OCI-LY7 (cell line): ENCODE data around the gene GPX6. TPM values are rescaled to one million over a fixed set of nuclear protein-coding genes. Genes with fewer than 3 reads are reported as not detected.
"Not testable (repeated sequence)": the region's sequence is repeated elsewhere in the genome, so short reads cannot be mapped to it uniquely, and the experiment has no call there.

Source experiments
- BruUV-seq: library from RNA; stranded (reverse); fragments of 400-500 nt; replicated peaks from 2 replicates; lab custom pipeline; 2021; lab: Mats Ljungman, UMichigan
- CTCF ChIA-PET: fragments of 300-600 bp; sonication (Branson Sonifier 250); formaldehyde crosslinking; loops from one replicate; lab custom pipeline; 2022; ENCODE audit warnings: antibody characterized with exemption; ENCODE audit not compliant: unreplicated experiment; lab: Charles Lee
- POLR2A ChIA-PET: fragments of 300-600 bp; sonication (Branson Sonifier 250); formaldehyde crosslinking; loops from one replicate; lab custom pipeline; 2022; ENCODE audit warnings: antibody characterized with exemption; lab: Charles Lee
- DNase-seq: peaks from one replicate; pipeline ENCODE4 v3.0.0-alpha.2; 2015; ENCODE audit warnings: low spot score
- H2AFZ ChIP-seq: fragments of 200-600 bp; sonication (generic), shearing (Covaris generic); 2 replicates; pipeline ENCODE4 v1.6.1; 2014; ENCODE audit warnings: mild to moderate bottlenecking, antibody characterized with exemption, low read length, moderate library complexity
- H3K27ac ChIP-seq: fragments of 200-600 bp; sonication (generic); 2 replicates; pipeline ENCODE4 v1.5.1; 2014; ENCODE audit warnings: mixed run types, low read depth, mild to moderate bottlenecking, moderate library complexity, low read length, inconsistent platforms; ENCODE audit not compliant: poor library complexity, severe bottlenecking
- H3K36me3 ChIP-seq: fragments of 200-600 bp; sonication (generic); 2 replicates; pipeline ENCODE4 v1.6.1; 2014; ENCODE audit warnings: mild to moderate bottlenecking, antibody characterized with exemption, low read length, moderate library complexity, mixed read lengths; ENCODE audit not compliant: insufficient read depth
- H3K4me1 ChIP-seq: fragments of 200-600 bp; sonication (generic); 2 replicates; pipeline ENCODE4 v1.5.1; 2014; ENCODE audit warnings: mild to moderate bottlenecking, low read length; ENCODE audit not compliant: insufficient read depth, poor library complexity, severe bottlenecking
- H3K4me2 ChIP-seq: fragments of 200-600 bp; sonication (generic); 2 replicates; pipeline ENCODE4 v1.6.1; 2014; ENCODE audit warnings: mild to moderate bottlenecking, low read length
- H3K4me3 ChIP-seq: fragments of 200-600 bp; sonication (generic); 2 replicates; pipeline ENCODE4 v1.5.1; 2014; ENCODE audit warnings: mild to moderate bottlenecking, low read depth, low read length; ENCODE audit not compliant: poor library complexity, severe bottlenecking
- H3K79me2 ChIP-seq: fragments of 200-600 bp; sonication (generic); 2 replicates; pipeline ENCODE4 v1.6.1; 2016; ENCODE audit warnings: low read depth, mild to moderate bottlenecking, low read length, moderate library complexity, mixed read lengths; ENCODE audit not compliant: insufficient read depth
- H3K9me2 ChIP-seq: fragments of 200-600 bp; sonication (generic); 2 replicates; pipeline ENCODE4 v1.6.1; 2016; ENCODE audit warnings: mild to moderate bottlenecking, low read length, mixed read lengths; ENCODE audit not compliant: insufficient read depth
- H3K9me3 ChIP-seq: fragments of 200-600 bp; sonication (generic); 2 replicates; pipeline ENCODE4 v1.6.1; 2014; ENCODE audit warnings: mild to moderate bottlenecking, mixed run types, low read length, mixed read lengths
- H4K20me1 ChIP-seq: fragments of 200-600 bp; sonication (generic); 2 replicates; pipeline ENCODE4 v1.6.1; 2014; ENCODE audit warnings: mild to moderate bottlenecking, antibody characterized with exemption, low read length, moderate library complexity, mixed read lengths; ENCODE audit not compliant: insufficient read depth
- EZH2phosphoT487 ChIP-seq: fragments of 200-600 bp; sonication (generic); IDR thresholded peaks from 2 replicates; pipeline ENCODE4 v1.6.1; 2018; ENCODE audit warnings: low read depth, borderline replicate concordance, mild to moderate bottlenecking, mixed run types, antibody characterized with exemption, low read length, moderate library complexity, mixed read lengths
- intact Hi-C: fragments of 100-400 bp; cut with micrococcal nuclease; formaldehyde crosslinking; loops from one replicate; pipeline ENCODE4 v1.10.0; 2022; ENCODE audit not compliant: unreplicated experiment
- total RNA-seq, 2 experiments: library from RNA; depleted of rRNA in 1 of 2; stranded (reverse); fragments of >200 nt in 1 of 2; shearing (Covaris generic) in 1 of 2; gene quantifications; 2 replicates each; pipeline ENCODE4 v1.2.3, GENCODE V29; 2014 to 2022
- TF ChIP-seq, protein P1 (sequence below): fragments of 200-600 bp; sonication (generic); conservative IDR thresholded peaks from 2 replicates; pipeline ENCODE4 v1.5.1; 2014; ENCODE audit warnings: mild to moderate bottlenecking, antibody characterized with exemption, low read length, moderate library complexity, mixed read lengths

The GPX6 gene
- total RNA-seq, 2 experiments from 2014 or later: not detected

DNA sequence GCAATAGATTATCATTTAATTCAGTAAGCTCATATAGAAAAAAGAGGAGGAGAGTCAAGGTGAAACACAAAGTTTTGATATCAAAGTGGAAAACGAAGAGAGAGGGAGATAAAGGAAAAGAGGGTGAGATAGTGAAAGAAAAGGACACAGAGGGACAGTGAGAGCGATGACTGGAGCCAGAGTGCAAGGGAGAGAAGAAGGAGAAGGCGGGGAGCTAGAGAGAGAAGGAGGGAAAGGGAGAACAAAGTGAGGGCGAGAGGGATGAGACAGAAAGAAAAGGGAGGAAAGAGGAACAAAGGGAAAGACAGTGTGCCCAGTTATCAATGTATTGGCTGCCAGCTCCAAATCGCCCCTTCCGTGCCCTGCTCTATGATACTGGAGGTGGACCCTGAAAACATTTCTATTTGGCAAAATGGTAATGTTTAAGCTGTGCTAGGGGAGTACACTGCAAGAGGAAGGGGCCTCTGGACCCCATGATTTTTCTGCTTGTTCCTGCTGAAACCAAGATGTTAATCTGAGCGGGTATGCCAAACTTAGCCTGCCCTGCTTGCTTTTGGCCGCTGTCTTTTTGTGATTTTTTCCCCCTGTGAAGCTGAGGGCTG is 37.9 kb upstream of the GPX6 start:
- intact Hi-C loops: no loop called here
- no peak overlapping the region for H2AFZ ChIP-seq
- DNase-seq: no peak
- H3K79me2 ChIP-seq: no peaks in the 10 kb centered on the region
- no peak overlapping the region for H3K4me2 ChIP-seq
- H3K27ac ChIP-seq: no peak overlapping the region
- no peaks in the 10 kb centered on the region for H4K20me1 ChIP-seq
- no peaks in the 10 kb centered on the region for H3K9me2 ChIP-seq
- no peaks in the 10 kb centered on the region for H3K9me3 ChIP-seq
- TF ChIP-seq EZH2phosphoT487: no peak
- TF ChIP-seq, protein P1, sequence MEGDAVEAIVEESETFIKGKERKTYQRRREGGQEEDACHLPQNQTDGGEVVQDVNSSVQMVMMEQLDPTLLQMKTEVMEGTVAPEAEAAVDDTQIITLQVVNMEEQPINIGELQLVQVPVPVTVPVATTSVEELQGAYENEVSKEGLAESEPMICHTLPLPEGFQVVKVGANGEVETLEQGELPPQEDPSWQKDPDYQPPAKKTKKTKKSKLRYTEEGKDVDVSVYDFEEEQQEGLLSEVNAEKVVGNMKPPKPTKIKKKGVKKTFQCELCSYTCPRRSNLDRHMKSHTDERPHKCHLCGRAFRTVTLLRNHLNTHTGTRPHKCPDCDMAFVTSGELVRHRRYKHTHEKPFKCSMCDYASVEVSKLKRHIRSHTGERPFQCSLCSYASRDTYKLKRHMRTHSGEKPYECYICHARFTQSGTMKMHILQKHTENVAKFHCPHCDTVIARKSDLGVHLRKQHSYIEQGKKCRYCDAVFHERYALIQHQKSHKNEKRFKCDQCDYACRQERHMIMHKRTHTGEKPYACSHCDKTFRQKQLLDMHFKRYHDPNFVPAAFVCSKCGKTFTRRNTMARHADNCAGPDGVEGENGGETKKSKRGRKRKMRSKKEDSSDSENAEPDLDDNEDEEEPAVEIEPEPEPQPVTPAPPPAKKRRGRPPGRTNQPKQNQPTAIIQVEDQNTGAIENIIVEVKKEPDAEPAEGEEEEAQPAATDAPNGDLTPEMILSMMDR: no peak
- POLR2A ChIA-PET: interaction anchor here (0.9 kb wide), 1 partner anchor 18 kb away, joined by 3 read pairs; no protein-coding TSS in a partner anchor
- CTCF ChIA-PET: no interaction called here
- BruUV-seq: no TSS peak
- no peaks in the 10 kb centered on the region for H3K4me1 ChIP-seq
- H3K4me3 ChIP-seq: no peak overlapping the region
- no peaks in the 10 kb centered on the region for H3K36me3 ChIP-seq

DNA sequence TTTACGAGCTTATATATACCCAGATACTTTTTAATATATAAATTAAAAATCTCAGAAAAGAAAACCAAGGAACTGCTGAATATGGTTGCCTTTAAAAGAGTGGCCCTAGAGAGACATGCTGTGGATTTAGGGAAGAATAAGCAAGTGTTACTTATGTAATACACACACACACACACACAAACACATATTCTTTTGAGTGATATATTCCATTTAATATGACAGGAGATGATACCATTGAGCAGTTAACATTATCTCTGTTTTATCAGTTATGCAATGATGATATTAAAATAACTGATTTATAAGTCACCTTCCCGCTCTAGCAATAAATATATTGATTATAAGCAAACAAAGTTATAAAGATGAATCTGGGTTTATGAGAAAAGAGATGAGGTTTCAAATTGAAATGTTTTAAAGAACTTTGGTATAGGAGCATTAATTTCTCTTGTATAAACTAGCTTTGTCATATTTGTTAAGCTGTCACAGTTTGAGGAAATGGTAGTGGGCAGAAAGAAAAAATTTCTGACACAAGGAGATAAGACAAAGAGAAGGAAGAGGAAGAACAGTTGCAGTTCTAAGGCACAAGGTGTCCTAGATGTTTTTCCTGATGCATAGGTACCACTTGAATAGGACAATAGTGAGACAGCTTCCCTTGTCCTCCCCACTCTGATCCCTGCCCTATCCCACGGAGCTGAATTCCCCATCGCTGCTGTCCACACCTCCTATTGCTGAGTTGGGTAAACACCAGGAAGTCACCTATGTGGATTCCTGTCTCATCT is 36.5 kb upstream of the GPX6 start:
- Histone ChIP-seq H3K4me2 (no peak overlapping the region), H3K9me2 (no peaks in the 10 kb centered on the region), H3K9me3 (no peaks in the 10 kb centered on the region), H2AFZ (no peak overlapping the region), H3K79me2 (no peaks in the 10 kb centered on the region), H4K20me1 (no peaks in the 10 kb centered on the region), H3K36me3 (no peaks in the 10 kb centered on the region), H3K4me1 (no peaks in the 10 kb centered on the region), H3K27ac (no peak overlapping the region), H3K4me3 (no peak overlapping the region)
- BruUV-seq: no TSS peak
- CTCF ChIA-PET: no interaction called here
- intact Hi-C loops: no loop called here
- POLR2A ChIA-PET: interaction anchor here (0.6 to 1.4 kb wide), 2 partner anchors 10 to 28 kb away, joined by 3 to 4 read pairs; no protein-coding TSS in a partner anchor
- DNase-seq: no peak
- TF ChIP-seq, protein P1: no peak
- no peak for TF ChIP-seq EZH2phosphoT487

DNA sequence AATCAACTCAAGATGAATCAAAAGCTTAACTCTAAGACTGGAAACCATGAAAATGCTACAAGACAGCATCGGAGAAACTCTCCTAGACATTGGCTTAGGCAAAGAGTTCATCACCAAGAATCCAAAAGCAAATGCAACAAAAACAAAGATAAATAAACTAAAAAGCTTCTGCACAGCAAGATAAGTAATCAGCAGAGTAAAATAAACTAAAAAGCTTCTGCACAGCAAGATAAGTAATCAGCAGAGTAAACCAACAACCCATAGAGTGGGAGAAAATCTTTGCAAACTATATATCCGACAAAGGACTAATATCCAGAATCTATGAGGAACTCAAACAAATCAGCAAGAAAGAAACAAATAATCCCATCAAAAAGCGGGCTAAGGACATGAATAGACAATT is 31.4 kb upstream of the GPX6 start:
- H3K4me3 ChIP-seq, CTCF ChIA-PET, BruUV-seq, H2AFZ ChIP-seq, POLR2A ChIA-PET, intact Hi-C loops, H3K27ac ChIP-seq, H3K4me2 ChIP-seq, H3K9me2 ChIP-seq, H3K79me2 ChIP-seq, H3K9me3 ChIP-seq, H3K4me1 ChIP-seq, H3K36me3 ChIP-seq, DNase-seq, H4K20me1 ChIP-seq: not testable (repeated sequence)
